Uterus (tissue), 2 donors: ENCODE measurements around the gene CBFA2T3.

Experiments
- POLR2A ChIP-seq, 2 donors: fragments of 450-650 bp; IDR thresholded peaks; one replicate each; pipeline ENCODE4 v1.6.1; 2016; ENCODE audit warnings: antibody characterized with exemption in 2 of 2, mild to moderate bottlenecking in 1 of 2, moderate library complexity in 1 of 2
- TF ChIP-seq, protein P1 (sequence below), 4 experiments: fragments of 200-600 bp in 2 of 4; fragments of 450-650 bp in 2 of 4; sonication (generic) in 2 of 4; IDR thresholded peaks; one replicate each; pipeline ENCODE4 v1.5.1; 2016 to 2019; ENCODE audit warnings: antibody characterized with exemption in 4 of 4, mild to moderate bottlenecking in 2 of 4, moderate library complexity in 1 of 4

DNA sequence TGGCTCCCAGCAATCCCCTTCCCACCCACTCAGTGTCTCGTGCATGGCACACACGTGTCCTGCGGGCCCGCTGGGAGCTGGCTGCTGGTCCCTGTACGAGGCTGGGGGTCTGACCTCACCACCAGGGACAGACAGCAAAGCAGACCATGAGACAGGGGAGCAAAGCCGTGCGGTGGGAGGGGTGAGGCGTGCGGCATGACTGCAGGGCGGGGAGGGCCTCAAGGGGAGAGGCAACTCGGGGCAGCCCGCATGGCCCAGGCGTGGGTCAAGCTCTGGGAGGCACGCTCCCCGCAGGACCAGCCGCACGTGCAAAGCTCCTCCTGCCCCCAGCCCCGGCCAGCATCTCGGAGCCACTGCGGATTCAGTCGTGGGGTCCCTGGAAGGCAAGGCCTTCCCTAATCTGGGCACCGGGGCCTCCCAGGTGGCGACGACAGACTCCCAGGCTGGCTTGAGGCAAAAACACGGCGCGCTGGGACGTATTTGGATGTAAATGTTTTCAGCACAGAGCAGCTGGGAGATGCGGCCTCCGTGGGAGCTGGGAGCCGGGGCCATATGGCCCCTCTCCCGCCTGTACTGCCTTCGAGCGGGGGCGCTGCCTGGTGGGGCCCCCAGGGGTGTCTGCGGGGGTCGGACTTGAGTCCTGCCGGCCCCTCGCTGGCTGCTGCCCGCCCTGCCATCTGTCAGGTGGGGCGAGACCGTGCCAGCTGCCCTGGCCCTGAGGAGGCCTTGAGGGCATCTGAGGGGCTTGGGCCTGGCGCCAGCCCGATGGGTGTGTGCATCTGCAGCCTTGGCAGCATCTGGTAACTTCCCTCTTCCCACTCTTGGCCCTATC is 12.2 kb upstream of the CBFA2T3 start:
- TF ChIP-seq POLR2A (IDR thresholded peaks at IDR 0.05), result no peak
- TF ChIP-seq, protein P1, sequence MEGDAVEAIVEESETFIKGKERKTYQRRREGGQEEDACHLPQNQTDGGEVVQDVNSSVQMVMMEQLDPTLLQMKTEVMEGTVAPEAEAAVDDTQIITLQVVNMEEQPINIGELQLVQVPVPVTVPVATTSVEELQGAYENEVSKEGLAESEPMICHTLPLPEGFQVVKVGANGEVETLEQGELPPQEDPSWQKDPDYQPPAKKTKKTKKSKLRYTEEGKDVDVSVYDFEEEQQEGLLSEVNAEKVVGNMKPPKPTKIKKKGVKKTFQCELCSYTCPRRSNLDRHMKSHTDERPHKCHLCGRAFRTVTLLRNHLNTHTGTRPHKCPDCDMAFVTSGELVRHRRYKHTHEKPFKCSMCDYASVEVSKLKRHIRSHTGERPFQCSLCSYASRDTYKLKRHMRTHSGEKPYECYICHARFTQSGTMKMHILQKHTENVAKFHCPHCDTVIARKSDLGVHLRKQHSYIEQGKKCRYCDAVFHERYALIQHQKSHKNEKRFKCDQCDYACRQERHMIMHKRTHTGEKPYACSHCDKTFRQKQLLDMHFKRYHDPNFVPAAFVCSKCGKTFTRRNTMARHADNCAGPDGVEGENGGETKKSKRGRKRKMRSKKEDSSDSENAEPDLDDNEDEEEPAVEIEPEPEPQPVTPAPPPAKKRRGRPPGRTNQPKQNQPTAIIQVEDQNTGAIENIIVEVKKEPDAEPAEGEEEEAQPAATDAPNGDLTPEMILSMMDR (IDR thresholded peaks at IDR 0.05), result no peak
